KMS-11 (cell line): ENCODE data around the gene RPS6KA2.
"Not testable (repeated sequence)": the region's sequence is repeated elsewhere in the genome, so short reads cannot be mapped to it uniquely, and the experiment has no call there.

Experiments used
- H2AFZ ChIP-seq: fragments of 200-600 bp; sonication (generic); 2 replicates; pipeline ENCODE4 v1.6.1; 2016; ENCODE audit warnings: antibody characterized with exemption, mixed run types, low read depth
- H3K27ac ChIP-seq: fragments of 200-600 bp; sonication (generic); 2 replicates; pipeline ENCODE4 v1.6.1; 2016; ENCODE audit warnings: mild to moderate bottlenecking, mixed run types
- H3K27me3 ChIP-seq: fragments of 200-600 bp; sonication (generic); 2 replicates; pipeline ENCODE4 v1.6.1; 2017; ENCODE audit warnings: mild to moderate bottlenecking, low read depth, mixed run types, moderate library complexity; ENCODE audit not compliant: insufficient read depth
- H3K36me3 ChIP-seq: fragments of 200-600 bp; sonication (generic); 2 replicates; pipeline ENCODE4 v1.6.1; 2017; ENCODE audit warnings: mild to moderate bottlenecking, mixed run types; ENCODE audit not compliant: insufficient read depth
- H3K4me1 ChIP-seq: fragments of 200-600 bp; sonication (generic); 2 replicates; pipeline ENCODE4 v1.6.1; 2016; ENCODE audit warnings: mild to moderate bottlenecking, low read depth, mixed run types; ENCODE audit not compliant: poor library complexity, severe bottlenecking
- H3K4me2 ChIP-seq: fragments of 200-600 bp; sonication (generic); 2 replicates; pipeline ENCODE4 v1.7.0; 2016; ENCODE audit warnings: mild to moderate bottlenecking, mixed run types
- H3K4me3 ChIP-seq: fragments of 200-600 bp; sonication (generic); IDR thresholded peaks from 2 replicates; pipeline ENCODE4 v1.6.1; 2017; ENCODE audit warnings: low read depth, low read length, mixed read lengths; ENCODE audit not compliant: insufficient read depth
- H3K79me2 ChIP-seq: fragments of 200-600 bp; sonication (generic); 2 replicates; pipeline ENCODE4 v1.6.1; 2016; ENCODE audit warnings: low read depth, mixed run types; ENCODE audit not compliant: insufficient read depth
- H3K9ac ChIP-seq: fragments of 200-600 bp; sonication (generic); 2 replicates; pipeline ENCODE4 v1.6.1; 2016; ENCODE audit warnings: mild to moderate bottlenecking, mixed run types
- H4K20me1 ChIP-seq: fragments of 200-600 bp; sonication (generic); 2 replicates; pipeline ENCODE4 v1.6.1; 2016; ENCODE audit warnings: mild to moderate bottlenecking, mixed run types; ENCODE audit not compliant: insufficient read depth
- CTCF ChIP-seq: fragments of 200-600 bp; sonication (generic); conservative IDR thresholded peaks from 2 replicates; pipeline ENCODE4 v1.6.1; 2017; ENCODE audit warnings: low read depth, mild to moderate bottlenecking, antibody characterized with exemption, low read length, moderate library complexity, mixed read lengths

The RPS6KA2 gene

GRCh38 chr6:166584853-166585429 is 42.1 kb downstream of the RPS6KA2 start:
- Histone ChIP-seq H3K9ac (no peak overlapping the region), H3K27me3 (no peaks in the 10 kb centered on the region), H3K27ac (no peak overlapping the region), H3K4me1 (no peaks in the 10 kb centered on the region), H3K4me3 (no peak overlapping the region), H3K36me3 (no peaks in the 10 kb centered on the region), H2AFZ (no peak overlapping the region), H3K4me2 (no peak overlapping the region), H3K79me2 (no peaks in the 10 kb centered on the region), H4K20me1 (no peaks in the 10 kb centered on the region)
- no peak for TF ChIP-seq CTCF

- TF ChIP-seq CTCF, result no peak
- Histone ChIP-seq H3K9ac (no peak overlapping the region), H2AFZ (no peak overlapping the region), H3K27ac (no peak overlapping the region), H3K79me2 (no peaks in the 10 kb centered on the region), H3K27me3 (no peaks in the 10 kb centered on the region), H4K20me1 (no peaks in the 10 kb centered on the region), H3K4me2 (no peak overlapping the region), H3K36me3 (no peaks in the 10 kb centered on the region), H3K4me1 (no peaks in the 10 kb centered on the region), H3K4me3 (no peak overlapping the region)
Observed at GRCh38 chr6:166584155-166584554, 42.9 kb downstream of the RPS6KA2 start.

- Histone ChIP-seq H3K27ac (no peak overlapping the region), H3K4me3 (no peak overlapping the region), H3K36me3 (no peaks in the 10 kb centered on the region), H3K4me2 (no peak overlapping the region), H3K4me1 (no peaks in the 10 kb centered on the region), H4K20me1 (no peaks in the 10 kb centered on the region), H2AFZ (no peak overlapping the region), H3K27me3 (no peaks in the 10 kb centered on the region), H3K9ac (no peak overlapping the region), H3K79me2 (no peaks in the 10 kb centered on the region)
- TF ChIP-seq CTCF, result no peak
Observed at GRCh38 chr6:166583230-166583965, 43.7 kb downstream of the RPS6KA2 start.

GRCh38 chr6:166582258-166582657 is 44.8 kb downstream of the RPS6KA2 start:
- Histone ChIP-seq H3K36me3 (no peaks in the 10 kb centered on the region), H2AFZ (no peak overlapping the region), H4K20me1 (no peaks in the 10 kb centered on the region), H3K4me3 (no peak overlapping the region), H3K27me3 (no peaks in the 10 kb centered on the region), H3K9ac (no peak overlapping the region), H3K4me1 (no peaks in the 10 kb centered on the region), H3K4me2 (no peak overlapping the region), H3K79me2 (no peaks in the 10 kb centered on the region), H3K27ac (no peak overlapping the region)
- no peak for TF ChIP-seq CTCF

GRCh38 chr6:166581801-166582200 is 45.2 kb downstream of the RPS6KA2 start:
- H3K27ac ChIP-seq, H3K4me1 ChIP-seq, H3K27me3 ChIP-seq, H3K36me3 ChIP-seq, H3K4me3 ChIP-seq, H2AFZ ChIP-seq, H3K9ac ChIP-seq, H4K20me1 ChIP-seq, H3K79me2 ChIP-seq, H3K4me2 ChIP-seq: not testable (repeated sequence)
